Measurements from ENCODE around the gene SMCHD1. TPM values are rescaled to one million over a fixed set of nuclear protein-coding genes. Genes with fewer than 3 reads are reported as not detected.

SMCHD1 gene
- total RNA-seq (2014; rRNA removed) (42.0 and 61.0 TPM in 2 replicates), Bru-seq, nascent RNA (percentile 94 among the genes with signal in this experiment), BruChase-seq, experiment 1, labeled RNA remaining after a 6-hour chase (percentile 87 among the genes with signal in this experiment), BruChase-seq, experiment 2, labeled RNA remaining after a 2-hour chase (percentile 95 among the genes with signal in this experiment)
- long read RNA-seq, full-length matches to known transcripts: 10 of 77 reads
- long read RNA-seq, partial matches to known transcripts: 46 of 77 reads
- long read RNA-seq, other reads (novel, unspliced or antisense): 21 of 77 reads

DNA sequence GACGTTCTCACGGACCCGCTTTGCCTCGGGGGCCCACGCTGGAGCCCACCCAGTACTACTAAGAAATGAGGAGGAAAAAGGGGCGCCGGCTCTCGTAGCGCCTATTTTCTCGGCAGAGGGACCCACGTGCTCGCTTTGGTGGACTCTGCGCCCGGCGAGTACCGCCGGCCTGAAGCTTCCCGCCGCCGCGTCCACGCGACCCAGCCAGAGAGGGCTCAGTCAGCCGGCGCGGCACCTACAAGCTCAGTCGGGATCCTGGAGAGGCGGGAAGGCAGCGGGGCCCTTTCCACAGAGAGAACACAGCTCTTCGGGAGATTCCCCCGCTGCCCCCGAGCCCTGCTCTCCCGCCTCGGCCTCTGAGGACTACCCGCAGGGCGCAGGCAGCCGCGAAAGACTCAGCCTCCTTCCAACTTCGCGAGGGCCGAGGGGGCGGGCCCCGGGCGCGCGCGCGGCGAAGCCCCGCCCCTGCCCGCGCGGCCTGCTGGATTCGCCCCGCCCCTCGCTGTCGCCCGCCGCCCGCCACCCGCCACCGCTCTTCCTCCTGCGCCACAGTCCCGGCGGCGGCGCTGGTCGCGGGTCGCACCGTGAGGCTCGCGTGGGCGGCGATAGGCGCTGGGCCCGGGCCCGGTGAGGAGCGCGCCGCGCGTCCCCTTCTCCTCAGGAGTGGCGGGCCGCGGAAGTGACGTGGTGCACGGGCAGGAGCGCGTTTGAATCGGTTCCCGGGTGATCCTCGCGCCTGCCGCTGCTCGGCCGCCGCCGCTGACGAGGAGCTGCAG, at the start of gene SMCHD1:
Gene SMCHD1, plus strand, starts transcription at position 549 of the 776 bp plus-strand sequence. CDS start 350 bp downstream, outside the sequence.
- peaks cover 3% of the 10 kb centered on the region for H3F3A ChIP-seq (ENCODE audit: low read length, unreplicated experiment)
- no peaks in the 10 kb centered on the region for H3K9me3 ChIP-seq (ENCODE audit: low read length)
- intact Hi-C loops (cut with micrococcal nuclease): loop anchor here (2.0 to 10.0 kb wide), 3 partner anchors 51 to 359 kb away; partner anchors contain the start of gene LPIN2
- peak within 1 kb of the TSS; percentile 64 for H3K27ac ChIP-seq (ENCODE audit: low read length)
- no peaks in the 10 kb centered on the region for H3K36me3 ChIP-seq (ENCODE audit: low read depth, low read length)
- H3K4me1 ChIP-seq (ENCODE audit: insufficient read depth, low read length): peaks cover 43% of the 10 kb centered on the region
- peak within 1 kb of the TSS; percentile 92 for H3K4me2 ChIP-seq (ENCODE audit: low read length)
- H3K79me2 ChIP-seq (ENCODE audit: low read length): peaks cover 47% of the 10 kb centered on the region
- H4K20me1 ChIP-seq (ENCODE audit: low read length): peaks cover 33% of the 10 kb centered on the region
- DNase-seq (peak; percentile 78), ATAC-seq (peak; percentile 64)
- ChIA-PET CTCF (no interaction called here), POLR2A (ENCODE audit: unreplicated experiment) (interaction anchor here (0.6 to 0.8 kb wide), 4 partner anchors 82 to 353 kb away, joined by 3 to 4 read pairs (median 3); no protein-coding TSS in a partner anchor)
- H3K27me3 ChIP-seq (ENCODE audit: low read length): no peaks in the 10 kb centered on the region
- peak within 1 kb of the TSS; percentile 87 for H3K4me3 ChIP-seq (ENCODE audit: low read length)
- no peaks in the 10 kb centered on the region for H3K9me2 ChIP-seq (replicated peaks; ENCODE audit: low read length)
- BruUV-seq (replicated peaks): TSS peak; percentile 74
- H3K9ac ChIP-seq (ENCODE audit: low read length): peak within 1 kb of the TSS; percentile 88
- TF ChIP-seq, protein P1, sequence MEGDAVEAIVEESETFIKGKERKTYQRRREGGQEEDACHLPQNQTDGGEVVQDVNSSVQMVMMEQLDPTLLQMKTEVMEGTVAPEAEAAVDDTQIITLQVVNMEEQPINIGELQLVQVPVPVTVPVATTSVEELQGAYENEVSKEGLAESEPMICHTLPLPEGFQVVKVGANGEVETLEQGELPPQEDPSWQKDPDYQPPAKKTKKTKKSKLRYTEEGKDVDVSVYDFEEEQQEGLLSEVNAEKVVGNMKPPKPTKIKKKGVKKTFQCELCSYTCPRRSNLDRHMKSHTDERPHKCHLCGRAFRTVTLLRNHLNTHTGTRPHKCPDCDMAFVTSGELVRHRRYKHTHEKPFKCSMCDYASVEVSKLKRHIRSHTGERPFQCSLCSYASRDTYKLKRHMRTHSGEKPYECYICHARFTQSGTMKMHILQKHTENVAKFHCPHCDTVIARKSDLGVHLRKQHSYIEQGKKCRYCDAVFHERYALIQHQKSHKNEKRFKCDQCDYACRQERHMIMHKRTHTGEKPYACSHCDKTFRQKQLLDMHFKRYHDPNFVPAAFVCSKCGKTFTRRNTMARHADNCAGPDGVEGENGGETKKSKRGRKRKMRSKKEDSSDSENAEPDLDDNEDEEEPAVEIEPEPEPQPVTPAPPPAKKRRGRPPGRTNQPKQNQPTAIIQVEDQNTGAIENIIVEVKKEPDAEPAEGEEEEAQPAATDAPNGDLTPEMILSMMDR (conservative IDR thresholded peaks at IDR 0.05; ENCODE audit: low read depth, low read length): no peak
- TF ChIP-seq EZH2phosphoT487 (IDR thresholded peaks at IDR 0.05; ENCODE audit: borderline replicate concordance, low read length): peak; percentile 96
- peak within 1 kb of the TSS; percentile 82 for H2AFZ ChIP-seq (ENCODE audit: low read length)

DNA sequence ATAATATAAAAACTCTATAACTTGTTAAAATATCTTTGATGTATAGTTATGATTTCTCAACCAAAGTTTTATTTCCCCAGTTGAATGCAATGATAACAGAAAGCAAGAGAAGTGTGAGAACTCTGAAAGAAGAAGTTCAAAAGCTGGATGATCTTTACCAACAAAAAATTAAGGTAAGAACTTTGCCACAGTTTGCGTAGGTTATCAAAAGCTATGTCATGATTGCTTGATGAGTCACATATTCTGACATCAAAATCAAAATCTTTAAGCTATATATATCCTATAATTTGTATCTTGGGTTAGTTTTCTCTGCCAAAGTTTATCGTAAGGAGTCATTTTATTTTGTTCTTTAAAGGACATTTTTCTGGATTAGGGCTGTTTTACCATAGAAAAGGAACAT, 49.2 kb upstream of the SMCHD1 start:
- no peak overlapping the region for H3K4me2 ChIP-seq (ENCODE audit: low read length)
- no peaks in the 10 kb centered on the region for H3K9me2 ChIP-seq (replicated peaks; ENCODE audit: low read length)
- DNase-seq: no peak
- intact Hi-C loops (cut with micrococcal nuclease): loop anchor here (2.0 to 5.0 kb wide), 2 partner anchors 14 to 34 kb away; partner anchors contain the start of genes METTL4 and NDC80
- CTCF ChIA-PET: interaction anchor here (0.6 kb wide), 1 partner anchor 22 kb away, joined by 3 read pairs; no protein-coding TSS in a partner anchor
- no peak overlapping the region for H2AFZ ChIP-seq (ENCODE audit: low read length)
- H4K20me1 ChIP-seq (ENCODE audit: low read length): no peaks in the 10 kb centered on the region
- POLR2A ChIA-PET (ENCODE audit: unreplicated experiment): interaction anchor here (0.7 kb wide), 1 partner anchor 105 kb away, joined by 3 read pairs; no protein-coding TSS in a partner anchor
- ATAC-seq: no peak
- H3K36me3 ChIP-seq (ENCODE audit: low read depth, low read length): peaks cover 47% of the 10 kb centered on the region
- H3K9ac ChIP-seq (ENCODE audit: low read length): no peak overlapping the region
- H3K4me3 ChIP-seq (ENCODE audit: low read length): no peak overlapping the region
- TF ChIP-seq EZH2 (IDR thresholded peaks at IDR 0.05; ENCODE audit: low read length, unreplicated experiment) (no peak), EZH2phosphoT487 (IDR thresholded peaks at IDR 0.05; ENCODE audit: borderline replicate concordance, low read length) (no peak)
- TF ChIP-seq, protein P1 (conservative IDR thresholded peaks at IDR 0.05; ENCODE audit: low read depth, low read length): no peak
- no peak overlapping the region for H3K27ac ChIP-seq (ENCODE audit: low read length)
- peaks cover 15% of the 10 kb centered on the region for H3K4me1 ChIP-seq (ENCODE audit: insufficient read depth, low read length)
- no peaks in the 10 kb centered on the region for H3K27me3 ChIP-seq (ENCODE audit: low read length)
- H3K9me3 ChIP-seq (ENCODE audit: low read length): no peaks in the 10 kb centered on the region
- no TSS peak for BruUV-seq (replicated peaks)
- H3F3A ChIP-seq (ENCODE audit: low read length, unreplicated experiment): no peaks in the 10 kb centered on the region
- no peaks in the 10 kb centered on the region for H3K79me2 ChIP-seq (ENCODE audit: low read length)
